ENCODE data around the gene YBX2. TPM values are rescaled to one million over a fixed set of nuclear protein-coding genes. Genes with fewer than 3 reads are reported as not detected.

YBX2 gene
- total and polyA plus RNA-seq, 8 donors, result 0.43 to 72.4 (median 1.3) TPM; not detected in 1

DNA sequence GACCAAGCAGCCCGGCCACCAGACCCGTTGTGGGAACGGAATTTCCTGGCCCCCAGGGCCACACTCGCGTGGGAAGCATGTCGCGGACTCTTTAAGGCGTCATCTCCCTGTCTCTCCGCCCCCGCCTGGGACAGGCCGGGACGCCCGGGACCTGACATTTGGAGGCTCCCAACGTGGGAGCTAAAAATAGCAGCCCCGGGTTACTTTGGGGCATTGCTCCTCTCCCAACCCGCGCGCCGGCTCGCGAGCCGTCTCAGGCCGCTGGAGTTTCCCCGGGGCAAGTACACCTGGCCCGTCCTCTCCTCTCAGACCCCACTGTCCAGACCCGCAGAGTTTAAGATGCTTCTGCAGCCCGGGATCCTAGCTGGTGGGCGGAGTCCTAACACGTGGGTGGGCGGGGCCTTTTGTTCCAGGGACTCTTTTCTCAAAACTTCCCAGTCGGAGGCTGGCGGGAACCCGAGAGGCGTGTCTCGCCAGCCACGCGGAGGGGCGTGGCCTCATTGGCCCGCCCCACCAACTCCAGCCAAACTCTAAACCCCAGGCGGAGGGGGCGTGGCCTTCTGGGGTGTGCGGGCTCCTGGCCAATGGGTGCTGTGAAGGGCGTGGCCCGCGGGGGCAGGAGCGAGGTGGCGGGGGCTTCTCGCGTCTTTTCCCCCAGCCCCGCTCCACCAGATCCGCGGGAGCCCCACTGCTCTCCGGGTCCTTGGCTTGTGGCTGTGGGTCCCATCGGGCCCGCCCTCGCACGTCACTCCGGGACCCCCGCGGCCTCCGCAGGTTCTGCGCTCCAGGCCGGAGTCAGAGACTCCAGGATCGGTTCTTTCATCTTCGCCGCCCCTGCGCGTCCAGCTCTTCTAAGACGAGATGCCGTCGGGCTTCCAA lies 13.1 kb downstream of the YBX2 start, which contains the start of gene SLC2A4:
TSS of gene SLC2A4 (plus strand) at position 645 of the 879 bp plus-strand sequence. CDS start at position 862, 217 bp downstream.
- Histone ChIP-seq H3K27ac (peak within 1 kb of the TSS; percentile 48 to 92 (median 83)), H3K4me1 (peaks cover 20 to 43% (median 35%) of the 10 kb centered on the region in 4 donors), H3K9me3 (no peaks in the 10 kb centered on the region), H3K4me3 (peak within 1 kb of the TSS; percentile 43 to 60 (median 54)), H3K36me3 (peaks cover 0 to 21% (median 4%) of the 10 kb centered on the region in 4 donors), H3K27me3 (peaks cover 0 to 35% (median 16%) of the 10 kb centered on the region in 3 donors)
- TF ChIP-seq, protein P1, sequence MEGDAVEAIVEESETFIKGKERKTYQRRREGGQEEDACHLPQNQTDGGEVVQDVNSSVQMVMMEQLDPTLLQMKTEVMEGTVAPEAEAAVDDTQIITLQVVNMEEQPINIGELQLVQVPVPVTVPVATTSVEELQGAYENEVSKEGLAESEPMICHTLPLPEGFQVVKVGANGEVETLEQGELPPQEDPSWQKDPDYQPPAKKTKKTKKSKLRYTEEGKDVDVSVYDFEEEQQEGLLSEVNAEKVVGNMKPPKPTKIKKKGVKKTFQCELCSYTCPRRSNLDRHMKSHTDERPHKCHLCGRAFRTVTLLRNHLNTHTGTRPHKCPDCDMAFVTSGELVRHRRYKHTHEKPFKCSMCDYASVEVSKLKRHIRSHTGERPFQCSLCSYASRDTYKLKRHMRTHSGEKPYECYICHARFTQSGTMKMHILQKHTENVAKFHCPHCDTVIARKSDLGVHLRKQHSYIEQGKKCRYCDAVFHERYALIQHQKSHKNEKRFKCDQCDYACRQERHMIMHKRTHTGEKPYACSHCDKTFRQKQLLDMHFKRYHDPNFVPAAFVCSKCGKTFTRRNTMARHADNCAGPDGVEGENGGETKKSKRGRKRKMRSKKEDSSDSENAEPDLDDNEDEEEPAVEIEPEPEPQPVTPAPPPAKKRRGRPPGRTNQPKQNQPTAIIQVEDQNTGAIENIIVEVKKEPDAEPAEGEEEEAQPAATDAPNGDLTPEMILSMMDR (IDR thresholded peaks at IDR 0.05), result no peak
- TF ChIP-seq EP300 (IDR thresholded peaks at IDR 0.05) (peak; percentile 59), POLR2AphosphoS5 (IDR thresholded peaks at IDR 0.05) (peak in 2 of 3 donors; percentile 2 to 73)
- intact Hi-C loops (cut with DNase I; ENCODE audit: low total_unique reads), result no loop called here
- DNase-seq, result peak; percentile 96 to 97
- 0 to 1% (median 1%) methylated on average over 42 to 71 of the region's 71 CpGs for WGBS, 5 donors

DNA sequence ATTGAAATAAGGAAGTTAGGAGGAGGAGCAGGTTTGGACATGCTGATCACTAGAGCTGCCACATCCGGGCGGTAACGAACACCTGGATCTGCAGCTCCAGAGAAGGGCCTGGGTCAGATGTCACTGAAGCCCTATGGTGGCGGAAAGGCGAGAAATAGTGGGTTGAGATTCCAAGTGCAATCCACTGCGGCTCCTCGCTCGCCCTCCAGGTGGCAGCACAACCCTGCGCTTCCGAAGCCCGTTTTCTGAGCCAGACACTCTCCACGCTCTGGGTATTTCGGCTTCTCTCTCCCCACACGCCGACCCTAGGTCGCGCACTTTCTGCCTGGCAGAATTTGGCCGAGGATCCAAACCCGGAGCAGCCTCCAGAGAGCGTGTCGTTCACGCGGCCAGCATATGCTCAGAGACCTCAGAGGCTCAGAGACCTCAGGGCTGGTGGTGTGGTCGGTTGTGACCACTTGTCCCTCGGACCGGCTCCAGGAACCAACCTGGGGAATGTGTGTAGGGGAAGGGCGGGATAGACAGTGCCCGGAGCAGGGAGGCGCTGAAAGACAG lies 13.8 kb downstream of the YBX2 start:
- Histone ChIP-seq H3K27ac (peak overlapping the region; percentile 48 to 92 (median 83)), H3K36me3 (peaks cover 0 to 17% (median 3%) of the 10 kb centered on the region in 4 donors), H3K27me3 (peaks cover 0 to 35% (median 16%) of the 10 kb centered on the region in 3 donors), H3K9me3 (no peaks in the 10 kb centered on the region), H3K4me3 (peak overlapping the region; percentile 43 to 60 (median 54)), H3K4me1 (peaks cover 20 to 43% (median 35%) of the 10 kb centered on the region in 4 donors)
- peak; percentile 87 to 94 for DNase-seq
- 0 to 1% (median 0%) methylated on average over 28 to 29 of the region's 29 CpGs for WGBS, 5 donors
- TF ChIP-seq, protein P1 (IDR thresholded peaks at IDR 0.05), result peak in 5 of 7 experiments; percentile 88 to 97 (median 94)
- TF ChIP-seq POLR2A (IDR thresholded peaks at IDR 0.05) (no peak), POLR2AphosphoS5 (IDR thresholded peaks at IDR 0.05) (peak in 1 of 3 donors; percentile 29)
- intact Hi-C loops (cut with DNase I; ENCODE audit: low total_unique reads), result no loop called here

DNA sequence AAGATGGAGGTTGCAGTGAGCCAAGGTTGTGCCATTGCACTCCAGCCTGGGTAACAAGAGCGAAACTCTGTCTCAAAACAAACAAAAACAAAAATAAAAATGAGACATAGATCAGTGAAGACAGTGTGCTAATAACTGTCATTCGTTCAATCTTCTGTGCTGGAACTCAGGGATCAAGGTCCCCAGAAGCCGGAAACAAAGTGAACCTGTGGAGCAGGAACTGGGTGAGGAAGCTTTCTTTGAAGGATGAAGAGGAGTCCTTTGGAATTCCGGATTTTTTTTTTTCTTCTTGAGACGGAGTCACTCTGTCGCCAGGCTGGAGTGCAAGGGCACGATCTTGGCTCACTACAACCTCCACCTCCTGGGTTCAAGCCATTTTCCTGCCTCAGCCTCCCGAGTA lies 15.0 kb downstream of the YBX2 start:
- no peak overlapping the region for H3K27ac ChIP-seq
- intact Hi-C loops (cut with DNase I; ENCODE audit: low total_unique reads), result loop anchor here (10.0 kb wide), 1 partner anchor 65 kb away; no protein-coding TSS in a partner anchor
- no peak overlapping the region for H3K4me3 ChIP-seq
- H3K27me3 ChIP-seq, result peaks cover 0 to 31% (median 16%) of the 10 kb centered on the region in 3 donors
- 68 to 85% (median 83%) methylated on average over 8 of the region's 8 CpGs for WGBS, 5 donors
- H3K36me3 ChIP-seq, result peaks cover 0 to 6% (median 0%) of the 10 kb centered on the region in 4 donors
- H3K4me1 ChIP-seq, result peaks cover 20 to 42% (median 32%) of the 10 kb centered on the region in 4 donors
- H3K9me3 ChIP-seq, result no peaks in the 10 kb centered on the region
- DNase-seq, result no peak
- no peak for TF ChIP-seq POLR2A (IDR thresholded peaks at IDR 0.05)
- TF ChIP-seq, protein P1 (IDR thresholded peaks at IDR 0.05), result no peak
- TF ChIP-seq EP300 (IDR thresholded peaks at IDR 0.05), result no peak
- TF ChIP-seq POLR2AphosphoS5 (IDR thresholded peaks at IDR 0.05), result no peak

DNA sequence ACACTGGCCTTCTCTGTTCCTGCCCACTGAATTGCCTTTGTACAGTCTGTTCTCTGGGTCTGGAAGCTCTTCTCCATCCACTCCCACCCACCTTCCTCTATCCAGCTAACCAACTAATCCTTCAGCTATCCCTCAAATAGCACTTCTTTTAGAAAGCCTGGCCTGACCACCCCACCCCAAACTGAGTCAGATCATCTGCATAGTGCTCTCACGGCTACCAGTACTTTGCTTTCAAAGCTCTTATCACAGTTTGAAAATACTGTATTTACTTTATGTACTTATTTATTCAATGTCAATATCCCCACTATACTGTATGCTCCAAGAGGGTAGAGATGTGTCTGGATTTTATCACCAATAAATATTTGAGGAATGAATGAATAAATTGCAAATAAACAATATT lies 27.7 kb downstream of the YBX2 start:
- Histone ChIP-seq H3K9me3 (no peaks in the 10 kb centered on the region), H3K27ac (no peak overlapping the region), H3K36me3 (no peaks in the 10 kb centered on the region), H3K4me3 (no peak overlapping the region), H3K4me1 (peaks cover 20 to 27% (median 22%) of the 10 kb centered on the region in 4 donors), H3K27me3 (peaks cover 7 to 82% (median 37%) of the 10 kb centered on the region in 3 donors)
- TF ChIP-seq POLR2A (IDR thresholded peaks at IDR 0.05) (no peak), POLR2AphosphoS5 (IDR thresholded peaks at IDR 0.05) (no peak), EP300 (IDR thresholded peaks at IDR 0.05) (no peak)
- TF ChIP-seq, protein P1 (IDR thresholded peaks at IDR 0.05), result no peak
- no peak for DNase-seq
- intact Hi-C loops (cut with DNase I; ENCODE audit: low total_unique reads), result no loop called here
- 19 to 55% (median 37%) methylated on average over 1 of the region's 1 CpG for WGBS, 5 donors
